BE2C (cell line): Measurements from ENCODE around the gene FLNA.

Source experiments
- DNase-seq: peaks from one replicate; pipeline ENCODE4 v3.0.0-alpha.2; 2020
- H3K27me3 ChIP-seq: fragments of 250-450 bp; sonication (Bioruptor Pico); 2 replicates; pipeline ENCODE4 v1.5.1; 2020; ENCODE audit warnings: mild to moderate bottlenecking
- H3K36me3 ChIP-seq: fragments of 250-450 bp; sonication (Bioruptor Pico); 2 replicates; pipeline ENCODE4 v1.5.1; 2020; ENCODE audit warnings: mild to moderate bottlenecking
- H3K4me1 ChIP-seq: fragments of 250-450 bp; sonication (Bioruptor Pico); 2 replicates; pipeline ENCODE4 v1.5.1; 2020
- H3K4me3 ChIP-seq: 2 replicates; pipeline ENCODE4 v1.5.1; 2011; ENCODE audit warnings: low read depth, low read length
- H3K9me3 ChIP-seq: fragments of 250-450 bp; sonication (Bioruptor Pico); 2 replicates; pipeline ENCODE4 v1.5.1; 2020
- CTCF ChIP-seq: IDR thresholded peaks from 2 replicates; pipeline ENCODE4 v1.5.1; 2012; ENCODE audit warnings: mild to moderate bottlenecking, low read depth, low read length

Gene FLNA

GRCh38 chrX:154309041-154309775 lies 65.2 kb downstream of the FLNA start:
- Histone ChIP-seq H3K9me3 (no peaks in the 10 kb centered on the region), H3K4me3 (no peak overlapping the region), H3K4me1 (no peaks in the 10 kb centered on the region), H3K36me3 (no peaks in the 10 kb centered on the region), H3K27me3 (no peaks in the 10 kb centered on the region)
- DNase-seq, result no peak
- no peak for TF ChIP-seq CTCF

GRCh38 chrX:154308108-154308946 lies 66.1 kb downstream of the FLNA start:
- Histone ChIP-seq H3K4me1 (no peaks in the 10 kb centered on the region), H3K36me3 (no peaks in the 10 kb centered on the region), H3K9me3 (no peaks in the 10 kb centered on the region), H3K4me3 (no peak overlapping the region), H3K27me3 (no peaks in the 10 kb centered on the region)
- TF ChIP-seq CTCF, result peak; percentile 75
- peak; percentile 66 for DNase-seq

DNA sequence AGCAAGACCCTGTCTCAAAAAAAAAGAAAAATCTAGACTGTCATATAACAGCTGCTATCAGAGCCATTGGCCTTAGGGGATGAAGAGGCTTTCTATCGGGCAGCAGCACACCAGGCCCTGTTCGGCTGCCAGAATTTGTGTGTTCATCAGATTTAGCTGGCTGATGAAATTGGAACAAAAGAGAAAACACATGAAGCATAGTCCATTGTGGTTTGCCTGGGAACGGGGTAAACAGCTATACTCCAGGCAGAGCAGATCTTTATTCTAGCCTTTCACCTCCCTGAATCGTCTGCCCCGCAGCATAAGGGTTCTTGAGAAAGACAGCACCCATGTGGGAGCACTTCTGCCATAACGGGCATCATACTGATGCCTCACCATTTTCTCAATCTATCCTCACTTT lies 67.2 kb downstream of the FLNA start:
- TF ChIP-seq CTCF, result no peak
- Histone ChIP-seq H3K4me1 (no peaks in the 10 kb centered on the region), H3K9me3 (no peaks in the 10 kb centered on the region)

DNA sequence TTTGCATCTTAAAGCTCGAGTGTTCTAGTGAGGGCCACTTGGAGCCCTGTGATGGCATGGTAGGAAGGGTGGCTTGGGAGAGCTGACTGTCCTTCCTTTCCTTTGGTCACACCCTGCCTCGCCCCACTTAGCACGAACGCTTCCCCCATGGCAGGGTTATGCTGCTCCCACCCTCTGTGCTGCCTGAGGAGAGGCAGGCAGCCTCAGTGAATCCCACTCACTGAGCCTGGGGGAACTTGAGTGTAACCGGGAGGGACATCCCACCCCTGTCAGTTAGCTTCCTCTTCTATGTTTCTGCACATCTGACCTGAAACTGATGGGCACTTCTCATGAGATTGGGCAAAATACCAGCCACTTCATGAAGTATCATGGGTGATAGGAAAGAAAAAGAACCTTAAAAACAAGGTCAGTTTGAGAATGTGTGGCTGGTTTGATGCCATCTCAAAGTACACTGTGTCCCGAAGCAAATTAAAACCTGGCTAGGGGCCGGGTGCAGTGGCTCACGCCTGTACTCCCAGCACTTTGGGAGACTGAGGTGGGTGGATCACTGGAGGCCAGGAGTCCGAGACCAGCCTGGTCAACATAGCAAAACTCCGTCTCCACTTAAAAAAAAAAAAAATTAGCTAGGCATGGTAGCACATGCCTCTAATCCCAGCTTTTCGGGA lies 68.8 kb downstream of the FLNA start:
- no peak for DNase-seq
- no peaks in the 10 kb centered on the region for H3K9me3 ChIP-seq
- H3K4me1 ChIP-seq, result no peaks in the 10 kb centered on the region
- H3K27me3 ChIP-seq, result no peaks in the 10 kb centered on the region
- no peak overlapping the region for H3K4me3 ChIP-seq
- no peak for TF ChIP-seq CTCF
- H3K36me3 ChIP-seq, result no peaks in the 10 kb centered on the region

More for the DNA sequence above, 67.2 kb downstream of the FLNA start:
- H3K4me3 ChIP-seq, result no peak overlapping the region
- no peaks in the 10 kb centered on the region for H3K36me3 ChIP-seq
- DNase-seq, result no peak
- no peaks in the 10 kb centered on the region for H3K27me3 ChIP-seq

DNA sequence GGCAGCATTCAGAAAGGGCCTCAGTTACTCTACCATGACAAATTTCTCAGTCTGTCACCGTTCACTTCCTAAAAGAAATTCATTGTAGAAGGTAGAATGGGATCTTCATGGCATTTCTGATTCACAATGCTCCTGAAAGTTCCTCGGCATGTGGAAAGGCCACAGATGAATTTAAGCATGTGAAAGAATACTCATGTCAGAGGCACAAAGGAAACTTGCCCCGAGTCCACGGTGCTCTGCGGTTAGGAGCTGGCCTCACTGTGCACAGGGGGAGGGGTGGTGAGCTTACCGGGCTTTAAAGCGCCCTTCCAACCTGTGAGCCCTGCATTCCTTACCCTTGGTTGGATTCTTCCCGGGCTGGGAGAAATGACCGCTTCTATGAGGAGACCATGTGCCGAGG lies 69.6 kb downstream of the FLNA start:
- no peaks in the 10 kb centered on the region for H3K27me3 ChIP-seq
- H3K9me3 ChIP-seq, result no peaks in the 10 kb centered on the region
- no peaks in the 10 kb centered on the region for H3K4me1 ChIP-seq
- no peak for TF ChIP-seq CTCF
- DNase-seq, result no peak
- H3K36me3 ChIP-seq, result no peaks in the 10 kb centered on the region
- no peak overlapping the region for H3K4me3 ChIP-seq
